Type B pancreatic cell (in vitro differentiated cells): ENCODE data around the gene SLCO1B3. TPM values are rescaled to one million over a fixed set of nuclear protein-coding genes. Genes with fewer than 3 reads are reported as not detected.
"Not testable (repeated sequence)": the region's sequence is repeated elsewhere in the genome, so short reads cannot be mapped to it uniquely, and the experiment has no call there.

Experiments used
- DNase-seq: peaks from one replicate; pipeline ENCODE4 v3.0.0; 2021; ENCODE audit warnings: mixed read lengths; ENCODE audit not compliant: unreplicated experiment; ENCODE audit errors: extremely low spot score
- H3K27ac Mint-ChIP-seq: 2 replicates; pipeline ENCODE4 v1.8.0; 2021; ENCODE audit warnings: mild to moderate bottlenecking, mixed read lengths
- H3K27me3 Mint-ChIP-seq: 2 replicates; pipeline ENCODE4 v1.8.0; 2021; ENCODE audit warnings: mixed read lengths
- H3K36me3 Mint-ChIP-seq: 2 replicates; pipeline ENCODE4 v1.8.0; 2021; ENCODE audit warnings: mixed read lengths
- H3K4me1 Mint-ChIP-seq: one replicate; pipeline ENCODE4 v1.8.0; 2021; ENCODE audit warnings: mixed read lengths; ENCODE audit not compliant: unreplicated experiment
- H3K4me3 Mint-ChIP-seq: 2 replicates; pipeline ENCODE4 v1.8.0; 2021; ENCODE audit warnings: mild to moderate bottlenecking, mixed read lengths
- H3K9me3 Mint-ChIP-seq: 2 replicates; pipeline ENCODE4 v1.8.0; 2021; ENCODE audit warnings: mixed read lengths
- CTCF ChIP-seq: fragments of 200-600 bp; sonication (generic); conservative IDR thresholded peaks from 2 replicates; pipeline ENCODE4 v1.5.0; 2021; ENCODE audit warnings: antibody characterized with exemption, mild to moderate bottlenecking
- long read RNA-seq: library from polyadenylated mRNA; unstranded; transcript quantifications from one replicate; pipeline ENCODE4 v2.0.0, GENCODE V29; 2020
- total RNA-seq: library from RNA; stranded (reverse); gene quantifications from 2 replicates; pipeline ENCODE4 v1.2.1, GENCODE V29; 2021; ENCODE audit warnings: low replicate concordance

The SLCO1B3 gene
- total RNA-seq = not detected in 2 replicates
- long read RNA-seq, partial matches to known transcripts = 0 of 1 reads
- long read RNA-seq, other reads (novel, unspliced or antisense) = 1 of 1 reads

- no peaks in the 10 kb centered on the region for H3K9me3 Mint-ChIP-seq
- H3K27ac Mint-ChIP-seq = no peak within 1 kb of the TSS
- H3K4me3 Mint-ChIP-seq = no peak within 1 kb of the TSS
- no peaks in the 10 kb centered on the region for H3K27me3 Mint-ChIP-seq
- TF ChIP-seq CTCF = no peak
- no peak for DNase-seq
- H3K36me3 Mint-ChIP-seq = no peaks in the 10 kb centered on the region
- H3K4me1 Mint-ChIP-seq = no peaks in the 10 kb centered on the region
Observed at GRCh38 chr12:20810487-20810886, at the start of gene SLCO1B3. Gene SLCO1B3 (plus strand): TSS chr12:20810705. CDS start chr12:20815739, 5,034 bp downstream.

GRCh38 chr12:20777420-20777819, 33.1 kb upstream of the SLCO1B3 start:
- Mint-ChIP-seq H3K9me3 (peaks cover 4% of the 10 kb centered on the region), H3K4me3 (no peak overlapping the region), H3K4me1 (no peaks in the 10 kb centered on the region), H3K36me3 (no peaks in the 10 kb centered on the region), H3K27me3 (no peaks in the 10 kb centered on the region), H3K27ac (no peak overlapping the region)
- TF ChIP-seq CTCF = no peak
- DNase-seq = no peak

- H3K27ac Mint-ChIP-seq = no peak overlapping the region
- H3K9me3 Mint-ChIP-seq = peaks cover 4% of the 10 kb centered on the region
- TF ChIP-seq CTCF = no peak
- no peak overlapping the region for H3K4me3 Mint-ChIP-seq
- no peaks in the 10 kb centered on the region for H3K27me3 Mint-ChIP-seq
- DNase-seq = no peak
- no peaks in the 10 kb centered on the region for H3K36me3 Mint-ChIP-seq
- no peaks in the 10 kb centered on the region for H3K4me1 Mint-ChIP-seq
Observed at GRCh38 chr12:20778969-20779368, 31.5 kb upstream of the SLCO1B3 start.

- H3K36me3 Mint-ChIP-seq, H3K27ac Mint-ChIP-seq, DNase-seq, H3K27me3 Mint-ChIP-seq, H3K4me3 Mint-ChIP-seq, H3K4me1 Mint-ChIP-seq, H3K9me3 Mint-ChIP-seq: not testable (repeated sequence)
Observed at GRCh38 chr12:20779971-20780370, 30.5 kb upstream of the SLCO1B3 start.

- not testable (repeated sequence) for H3K4me3 Mint-ChIP-seq, DNase-seq, H3K9me3 Mint-ChIP-seq, H3K36me3 Mint-ChIP-seq, H3K27ac Mint-ChIP-seq, H3K27me3 Mint-ChIP-seq, H3K4me1 Mint-ChIP-seq
Observed at GRCh38 chr12:20783796-20784357, 26.6 kb upstream of the SLCO1B3 start.

GRCh38 chr12:20792971-20793370, 17.5 kb upstream of the SLCO1B3 start:
- DNase-seq = no peak
- H3K36me3 Mint-ChIP-seq = no peaks in the 10 kb centered on the region
- no peak overlapping the region for H3K27ac Mint-ChIP-seq
- no peak for TF ChIP-seq CTCF
- no peaks in the 10 kb centered on the region for H3K4me1 Mint-ChIP-seq
- H3K4me3 Mint-ChIP-seq = no peak overlapping the region
- no peaks in the 10 kb centered on the region for H3K9me3 Mint-ChIP-seq
- H3K27me3 Mint-ChIP-seq = no peaks in the 10 kb centered on the region

- Mint-ChIP-seq H3K4me1 (no peaks in the 10 kb centered on the region), H3K4me3 (no peak overlapping the region), H3K36me3 (no peaks in the 10 kb centered on the region), H3K27ac (no peak overlapping the region), H3K9me3 (no peaks in the 10 kb centered on the region), H3K27me3 (peaks cover 5% of the 10 kb centered on the region)
- peak; percentile 69 for TF ChIP-seq CTCF
- DNase-seq = no peak
Observed at GRCh38 chr12:20798554-20798953, 12.0 kb upstream of the SLCO1B3 start.
